MM.1S (cell line): ENCODE results near the gene BCL2L14.

Experiments used
- CTCF ChIP-seq: fragments of 300-600 bp; sonication (generic); IDR thresholded peaks from 2 replicates; pipeline ENCODE4 v1.5.1; 2016; ENCODE audit warnings: antibody characterized with exemption, low read length, mixed read lengths
- EZH2phosphoT487 ChIP-seq: fragments of 300-600 bp; sonication (generic); IDR thresholded peaks from 2 replicates; pipeline ENCODE4 v1.6.1; 2018; ENCODE audit warnings: antibody characterized with exemption, low read length

- TF ChIP-seq CTCF (no peak), EZH2phosphoT487 (no peak)
These were observed 36.4 kb upstream of the BCL2L14 start for GRCh38 chr12:12034344-12034743.
